Measurements from ENCODE around the gene RFLNA.

The RFLNA gene

DNA sequence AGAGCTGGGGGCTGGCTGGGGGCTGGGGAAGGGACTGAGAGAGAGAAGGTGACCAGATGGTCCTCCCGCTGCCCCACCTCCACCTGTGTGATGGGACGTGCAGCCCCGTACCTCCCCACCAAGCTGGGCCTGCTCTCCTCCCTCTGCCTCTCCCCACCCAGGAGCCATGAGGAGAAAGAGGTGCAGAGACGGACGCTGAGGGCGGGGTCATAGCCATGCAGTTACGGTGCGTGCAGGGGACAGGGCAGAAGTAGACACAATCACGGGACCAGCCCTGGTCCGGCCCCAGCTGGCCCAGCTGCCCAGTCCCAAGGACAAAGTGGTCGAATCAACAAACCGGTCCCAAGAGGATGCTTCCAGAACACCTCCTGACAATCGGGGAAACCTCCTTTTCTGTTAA, 33.2 kb downstream of the RFLNA start:
- no peak overlapping the region for H3K4me3 ChIP-seq (ENCODE audit: low read depth, low read length)
- peaks cover 77% of the 10 kb centered on the region for H3K36me3 ChIP-seq
- peak; percentile 85 for DNase-seq
- no peaks in the 10 kb centered on the region for H3K27me3 ChIP-seq (ENCODE audit: insufficient read depth, low read depth, severe bottlenecking)
- TF ChIP-seq, protein P1, sequence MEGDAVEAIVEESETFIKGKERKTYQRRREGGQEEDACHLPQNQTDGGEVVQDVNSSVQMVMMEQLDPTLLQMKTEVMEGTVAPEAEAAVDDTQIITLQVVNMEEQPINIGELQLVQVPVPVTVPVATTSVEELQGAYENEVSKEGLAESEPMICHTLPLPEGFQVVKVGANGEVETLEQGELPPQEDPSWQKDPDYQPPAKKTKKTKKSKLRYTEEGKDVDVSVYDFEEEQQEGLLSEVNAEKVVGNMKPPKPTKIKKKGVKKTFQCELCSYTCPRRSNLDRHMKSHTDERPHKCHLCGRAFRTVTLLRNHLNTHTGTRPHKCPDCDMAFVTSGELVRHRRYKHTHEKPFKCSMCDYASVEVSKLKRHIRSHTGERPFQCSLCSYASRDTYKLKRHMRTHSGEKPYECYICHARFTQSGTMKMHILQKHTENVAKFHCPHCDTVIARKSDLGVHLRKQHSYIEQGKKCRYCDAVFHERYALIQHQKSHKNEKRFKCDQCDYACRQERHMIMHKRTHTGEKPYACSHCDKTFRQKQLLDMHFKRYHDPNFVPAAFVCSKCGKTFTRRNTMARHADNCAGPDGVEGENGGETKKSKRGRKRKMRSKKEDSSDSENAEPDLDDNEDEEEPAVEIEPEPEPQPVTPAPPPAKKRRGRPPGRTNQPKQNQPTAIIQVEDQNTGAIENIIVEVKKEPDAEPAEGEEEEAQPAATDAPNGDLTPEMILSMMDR (IDR thresholded peaks at IDR 0.05; ENCODE audit: low read depth, low read length): no peak
- peak overlapping the region; percentile 94 for H3K27ac ChIP-seq
- H3K9me3 ChIP-seq (ENCODE audit: severe bottlenecking): peaks cover 14% of the 10 kb centered on the region

DNA sequence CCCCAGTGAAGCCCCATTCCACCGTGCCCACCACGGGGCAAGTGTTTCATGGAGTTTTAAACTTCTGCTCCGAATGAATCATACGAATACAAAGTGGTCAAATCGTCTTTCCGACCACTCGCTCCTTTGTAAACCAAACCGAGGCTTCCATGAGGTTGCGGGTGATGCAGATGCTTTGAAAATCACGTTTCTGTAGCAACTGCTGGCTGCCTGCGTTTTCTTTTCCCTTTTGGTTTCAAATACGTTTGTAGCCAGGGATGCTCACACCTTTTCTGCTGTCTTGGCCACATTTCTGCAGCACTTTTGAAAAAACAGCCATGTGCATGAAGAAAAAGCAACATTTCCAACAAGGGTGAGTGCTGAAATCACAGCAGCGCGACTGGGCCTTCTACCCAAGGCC, 33.7 kb downstream of the RFLNA start:
- TF ChIP-seq, protein P1 (IDR thresholded peaks at IDR 0.05; ENCODE audit: low read depth, low read length): no peak
- H3K27me3 ChIP-seq (ENCODE audit: insufficient read depth, low read depth, severe bottlenecking): no peaks in the 10 kb centered on the region
- H3K27ac ChIP-seq: peak overlapping the region; percentile 94
- H3K4me3 ChIP-seq (ENCODE audit: low read depth, low read length): no peak overlapping the region
- peaks cover 75% of the 10 kb centered on the region for H3K36me3 ChIP-seq
- peaks cover 12% of the 10 kb centered on the region for H3K9me3 ChIP-seq (ENCODE audit: severe bottlenecking)
- no peak for DNase-seq

DNA sequence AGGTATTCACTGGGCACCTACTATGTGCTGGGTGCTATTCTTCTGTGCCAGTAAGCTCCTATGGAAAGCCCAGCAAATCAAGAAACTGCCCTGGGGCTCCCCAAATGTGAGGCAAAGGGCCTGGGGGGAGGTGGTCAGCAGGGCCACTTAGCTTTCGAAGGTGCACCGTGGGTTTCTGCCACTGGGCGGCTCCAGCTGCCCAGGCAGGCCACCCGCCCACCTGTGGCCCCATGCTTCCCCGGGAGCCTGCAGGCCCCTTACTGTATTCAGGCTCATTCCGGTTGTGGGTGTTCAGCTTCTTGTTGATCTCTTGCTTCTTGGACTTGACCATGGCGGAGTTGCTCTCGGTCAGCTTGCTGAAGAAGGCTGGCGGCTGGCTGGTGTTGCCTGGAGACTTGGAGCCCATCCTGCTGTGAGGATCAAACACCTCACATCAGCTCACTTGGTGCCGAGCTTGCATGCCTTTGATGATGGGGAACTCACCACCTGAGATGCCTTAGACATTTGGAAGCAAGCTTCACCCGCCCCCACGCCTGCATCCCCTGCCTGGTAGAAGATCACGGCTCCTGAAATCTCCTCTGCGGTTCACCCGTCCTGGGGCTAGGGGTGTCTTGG, 37.3 kb downstream of the RFLNA start:
- Histone ChIP-seq H3K27ac (no peak overlapping the region), H3K9me3 (ENCODE audit: severe bottlenecking) (no peaks in the 10 kb centered on the region), H3K36me3 (peaks cover 84% of the 10 kb centered on the region), H3K27me3 (ENCODE audit: insufficient read depth, low read depth, severe bottlenecking) (no peaks in the 10 kb centered on the region), H3K4me3 (ENCODE audit: low read depth, low read length) (no peak overlapping the region)
- DNase-seq: peak; percentile 43
- TF ChIP-seq, protein P1 (IDR thresholded peaks at IDR 0.05; ENCODE audit: low read depth, low read length): peak; percentile 76

DNA sequence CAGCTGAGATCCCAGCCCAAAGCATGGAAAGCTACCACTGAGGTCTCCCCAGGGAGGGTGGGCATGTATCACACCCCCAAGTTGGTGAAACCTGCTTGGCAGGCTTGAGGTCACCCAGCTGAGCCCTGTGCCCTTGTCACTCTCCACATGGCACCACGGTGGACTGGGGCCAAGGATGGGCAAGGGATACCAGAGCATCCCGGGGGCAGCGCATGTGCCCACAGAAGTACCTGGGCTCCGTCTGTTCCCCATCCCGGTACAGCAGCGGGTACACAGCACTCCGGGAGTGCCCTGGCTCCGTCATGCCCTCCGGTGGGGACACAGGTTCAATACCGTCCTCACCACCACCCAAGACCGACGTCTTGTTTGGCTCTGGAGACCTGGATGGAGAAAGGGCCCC, 38.0 kb downstream of the RFLNA start:
- Histone ChIP-seq H3K36me3 (peaks cover 92% of the 10 kb centered on the region), H3K4me3 (ENCODE audit: low read depth, low read length) (no peak overlapping the region), H3K27me3 (ENCODE audit: insufficient read depth, low read depth, severe bottlenecking) (no peaks in the 10 kb centered on the region), H3K27ac (no peak overlapping the region), H3K9me3 (ENCODE audit: severe bottlenecking) (no peaks in the 10 kb centered on the region)
- DNase-seq: no peak
- TF ChIP-seq, protein P1 (IDR thresholded peaks at IDR 0.05; ENCODE audit: low read depth, low read length): no peak

DNA sequence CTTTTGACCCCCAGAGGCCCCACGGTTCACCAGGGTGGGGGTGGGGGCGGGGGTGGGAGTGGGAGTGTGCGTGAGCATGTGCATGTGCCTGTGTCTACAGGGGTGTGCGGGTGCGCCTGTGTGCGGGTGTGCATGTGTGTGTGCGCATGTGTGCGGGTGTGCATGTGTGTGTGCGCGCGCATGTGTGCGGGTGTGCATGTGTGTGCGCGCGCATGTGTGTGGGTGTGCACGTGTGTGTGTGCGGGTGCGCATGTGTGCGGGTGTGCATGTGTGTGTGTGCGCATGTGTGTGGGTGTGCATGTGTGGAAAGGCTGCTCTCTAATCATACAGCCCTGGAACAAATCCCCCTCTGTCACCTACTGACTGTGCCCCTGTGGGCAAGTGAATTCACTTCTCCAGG, 38.8 kb downstream of the RFLNA start:
- H3K9me3 ChIP-seq (ENCODE audit: severe bottlenecking): no peaks in the 10 kb centered on the region
- H3K27ac ChIP-seq: no peak overlapping the region
- TF ChIP-seq, protein P1 (IDR thresholded peaks at IDR 0.05; ENCODE audit: low read depth, low read length): no peak
- DNase-seq: no peak
- no peaks in the 10 kb centered on the region for H3K27me3 ChIP-seq (ENCODE audit: insufficient read depth, low read depth, severe bottlenecking)
- H3K4me3 ChIP-seq (ENCODE audit: low read depth, low read length): no peak overlapping the region
- H3K36me3 ChIP-seq: peaks cover 89% of the 10 kb centered on the region

DNA sequence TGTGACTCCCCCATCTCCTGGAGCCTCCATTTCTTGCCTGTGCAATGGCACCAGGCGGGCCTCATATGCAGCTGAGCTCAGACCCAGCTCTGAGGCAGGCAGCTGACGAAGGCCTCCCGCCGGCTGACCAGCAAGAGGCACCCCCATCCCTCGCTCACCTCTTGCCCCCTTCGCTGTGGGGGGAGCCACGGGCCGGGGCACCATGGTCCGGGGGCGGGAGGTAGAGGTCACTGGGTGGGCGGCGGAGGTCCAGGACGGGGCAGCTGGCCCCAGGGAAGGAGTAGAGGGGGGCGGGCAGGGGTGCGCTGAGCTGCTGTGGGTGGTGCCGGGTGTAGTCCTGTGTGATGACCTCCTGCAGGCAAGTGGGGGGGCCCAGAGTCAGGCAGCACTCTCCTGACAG, 39.4 kb downstream of the RFLNA start:
- Histone ChIP-seq H3K36me3 (peaks cover 84% of the 10 kb centered on the region), H3K9me3 (ENCODE audit: severe bottlenecking) (no peaks in the 10 kb centered on the region), H3K4me3 (ENCODE audit: low read depth, low read length) (no peak overlapping the region), H3K27ac (no peak overlapping the region), H3K27me3 (ENCODE audit: insufficient read depth, low read depth, severe bottlenecking) (no peaks in the 10 kb centered on the region)
- TF ChIP-seq, protein P1 (IDR thresholded peaks at IDR 0.05; ENCODE audit: low read depth, low read length): no peak
- no peak for DNase-seq

Measured in WERI-Rb-1 (cell line).